Cardiac muscle cell (in vitro differentiated cells and primary cell): ENCODE data around the gene SLC25A34. TPM values are rescaled to one million over a fixed set of nuclear protein-coding genes. Genes with fewer than 3 reads are reported as not detected.

Source experiments
- DNase-seq, 2 donors: peaks; one replicate each; pipeline versions ENCODE4 v3.0.0 to v3.0.0-alpha.2; 2010 to 2017; ENCODE audit warnings: low read depth in 1 of 2, low spot score in 1 of 2
- H3K27ac ChIP-seq: fragments of 200-600 bp; sonication (generic); 2 replicates; pipeline ENCODE4 v1.5.1; 2016
- H3K27me3 ChIP-seq: fragments of 200-600 bp; sonication (generic); 2 replicates; pipeline ENCODE4 v1.6.0; 2016; ENCODE audit warnings: control low read depth
- H3K36me3 ChIP-seq: fragments of 200-600 bp; sonication (generic); 2 replicates; pipeline ENCODE4 v1.5.1; 2016; ENCODE audit warnings: control low read depth
- H3K4me1 ChIP-seq: fragments of 200-600 bp; sonication (generic); 2 replicates; pipeline ENCODE4 v1.8.1; 2017; ENCODE audit warnings: low read depth, mild to moderate bottlenecking, mixed run types
- H3K4me3 ChIP-seq: fragments of 200-600 bp; sonication (generic); 2 replicates; pipeline ENCODE4 v1.5.1; 2016; ENCODE audit warnings: mild to moderate bottlenecking
- H3K9me3 ChIP-seq: fragments of 200-600 bp; sonication (generic); 2 replicates; pipeline ENCODE4 v1.5.1; 2017; ENCODE audit warnings: low read depth, mild to moderate bottlenecking, control low read depth
- polyA plus RNA-seq: library from polyadenylated mRNA; unstranded; fragments of >200 nt; fragmentation: Nextera tagmentation; extraction: Ambion mirVana; gene quantifications from 2 replicates; pipeline ENCODE4 v1.2.1, GENCODE V29; 2016
- total RNA-seq: library from RNA; depleted of rRNA; stranded (reverse); fragments of >200 nt; gene quantifications from 2 replicates; pipeline ENCODE4 v1.2.3, GENCODE V29; 2016
- TF ChIP-seq, protein P1 (sequence below): IDR thresholded peaks from 2 replicates; pipeline ENCODE4 v1.5.1; 2012; ENCODE audit warnings: low read depth, mild to moderate bottlenecking, low read length

SLC25A34 gene
- total and polyA plus RNA-seq, 2 experiments from 2014 or later = 1.8 to 6.9 TPM

DNA sequence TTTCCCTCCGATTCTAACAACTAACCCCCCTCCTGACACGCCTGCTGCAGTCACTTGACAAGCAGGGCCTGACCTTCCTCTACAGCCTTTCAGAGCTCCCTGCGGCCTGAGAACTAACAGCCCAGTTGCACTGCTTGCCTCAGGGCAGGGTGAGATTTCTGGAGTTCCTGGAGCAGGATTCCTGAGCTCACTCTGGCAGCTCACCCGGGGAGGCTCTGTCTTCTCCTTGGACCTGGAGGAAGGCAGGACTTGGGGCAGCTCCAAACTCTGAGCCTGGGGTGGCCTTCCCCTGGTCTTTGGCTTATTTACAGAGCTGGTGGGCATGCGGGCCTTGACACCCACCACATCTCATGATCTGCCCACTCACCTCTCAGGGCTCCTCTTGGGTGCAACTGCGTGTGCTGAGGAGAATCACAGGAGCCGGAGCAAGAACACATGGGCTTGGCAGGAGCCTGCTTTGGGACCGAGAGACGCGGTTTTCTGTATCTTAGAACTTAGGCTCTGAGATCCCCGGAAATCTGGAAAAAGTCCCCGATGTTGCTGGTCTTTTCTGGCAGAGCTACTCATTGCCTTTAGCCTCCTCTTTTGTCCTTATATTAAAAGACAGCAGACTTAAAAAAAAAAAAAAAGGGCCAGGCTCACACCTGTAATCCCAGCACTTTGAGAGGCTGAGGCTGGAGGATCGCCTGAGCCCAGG, 13.1 kb upstream of the SLC25A34 start:
- TF ChIP-seq, protein P1, sequence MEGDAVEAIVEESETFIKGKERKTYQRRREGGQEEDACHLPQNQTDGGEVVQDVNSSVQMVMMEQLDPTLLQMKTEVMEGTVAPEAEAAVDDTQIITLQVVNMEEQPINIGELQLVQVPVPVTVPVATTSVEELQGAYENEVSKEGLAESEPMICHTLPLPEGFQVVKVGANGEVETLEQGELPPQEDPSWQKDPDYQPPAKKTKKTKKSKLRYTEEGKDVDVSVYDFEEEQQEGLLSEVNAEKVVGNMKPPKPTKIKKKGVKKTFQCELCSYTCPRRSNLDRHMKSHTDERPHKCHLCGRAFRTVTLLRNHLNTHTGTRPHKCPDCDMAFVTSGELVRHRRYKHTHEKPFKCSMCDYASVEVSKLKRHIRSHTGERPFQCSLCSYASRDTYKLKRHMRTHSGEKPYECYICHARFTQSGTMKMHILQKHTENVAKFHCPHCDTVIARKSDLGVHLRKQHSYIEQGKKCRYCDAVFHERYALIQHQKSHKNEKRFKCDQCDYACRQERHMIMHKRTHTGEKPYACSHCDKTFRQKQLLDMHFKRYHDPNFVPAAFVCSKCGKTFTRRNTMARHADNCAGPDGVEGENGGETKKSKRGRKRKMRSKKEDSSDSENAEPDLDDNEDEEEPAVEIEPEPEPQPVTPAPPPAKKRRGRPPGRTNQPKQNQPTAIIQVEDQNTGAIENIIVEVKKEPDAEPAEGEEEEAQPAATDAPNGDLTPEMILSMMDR = no peak
- Histone ChIP-seq H3K4me1 (peaks cover under 1% of the 10 kb centered on the region), H3K36me3 (peaks cover 50% of the 10 kb centered on the region)

DNA sequence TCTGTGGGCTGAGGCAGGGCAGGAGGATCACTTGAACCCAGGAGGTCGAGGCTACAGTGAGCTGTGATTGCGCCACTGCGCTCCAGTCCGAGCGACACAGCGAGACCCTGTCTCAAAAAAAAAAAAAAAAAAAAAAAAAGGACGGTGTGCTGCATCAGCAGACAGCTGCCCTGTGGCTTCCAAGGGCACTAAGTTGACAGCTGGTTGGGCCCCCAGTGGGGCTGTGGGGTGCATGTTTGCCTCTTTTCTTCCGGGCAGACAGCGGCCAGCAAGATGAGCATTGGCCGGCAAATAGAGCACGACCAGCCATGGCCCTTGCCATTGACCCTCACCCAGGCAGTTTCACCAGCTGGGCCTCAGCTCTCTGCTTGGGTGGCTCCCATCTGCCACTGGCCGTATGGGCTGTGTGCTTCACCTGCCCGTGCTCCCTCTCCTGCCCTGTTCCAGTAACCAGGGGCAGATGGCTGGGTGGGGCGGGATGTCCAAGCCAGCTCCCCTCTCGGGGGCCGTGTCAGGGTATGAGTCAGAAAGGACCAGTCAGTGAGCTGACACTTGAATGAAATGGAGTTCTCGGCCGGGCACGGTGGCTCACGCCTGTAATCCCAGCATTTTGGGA, 12.3 kb upstream of the SLC25A34 start:
- Histone ChIP-seq H3K4me3 (no peak overlapping the region), H3K27ac (no peak overlapping the region), H3K4me1 (no peaks in the 10 kb centered on the region), H3K27me3 (no peaks in the 10 kb centered on the region), H3K36me3 (peaks cover 56% of the 10 kb centered on the region), H3K9me3 (no peaks in the 10 kb centered on the region)
- DNase-seq = no peak
- TF ChIP-seq, protein P1 = no peak

More for the DNA sequence above, 13.1 kb upstream of the SLC25A34 start:
- no peak for DNase-seq
- Histone ChIP-seq H3K27ac (no peak overlapping the region), H3K4me3 (no peak overlapping the region), H3K27me3 (no peaks in the 10 kb centered on the region), H3K9me3 (no peaks in the 10 kb centered on the region)

DNA sequence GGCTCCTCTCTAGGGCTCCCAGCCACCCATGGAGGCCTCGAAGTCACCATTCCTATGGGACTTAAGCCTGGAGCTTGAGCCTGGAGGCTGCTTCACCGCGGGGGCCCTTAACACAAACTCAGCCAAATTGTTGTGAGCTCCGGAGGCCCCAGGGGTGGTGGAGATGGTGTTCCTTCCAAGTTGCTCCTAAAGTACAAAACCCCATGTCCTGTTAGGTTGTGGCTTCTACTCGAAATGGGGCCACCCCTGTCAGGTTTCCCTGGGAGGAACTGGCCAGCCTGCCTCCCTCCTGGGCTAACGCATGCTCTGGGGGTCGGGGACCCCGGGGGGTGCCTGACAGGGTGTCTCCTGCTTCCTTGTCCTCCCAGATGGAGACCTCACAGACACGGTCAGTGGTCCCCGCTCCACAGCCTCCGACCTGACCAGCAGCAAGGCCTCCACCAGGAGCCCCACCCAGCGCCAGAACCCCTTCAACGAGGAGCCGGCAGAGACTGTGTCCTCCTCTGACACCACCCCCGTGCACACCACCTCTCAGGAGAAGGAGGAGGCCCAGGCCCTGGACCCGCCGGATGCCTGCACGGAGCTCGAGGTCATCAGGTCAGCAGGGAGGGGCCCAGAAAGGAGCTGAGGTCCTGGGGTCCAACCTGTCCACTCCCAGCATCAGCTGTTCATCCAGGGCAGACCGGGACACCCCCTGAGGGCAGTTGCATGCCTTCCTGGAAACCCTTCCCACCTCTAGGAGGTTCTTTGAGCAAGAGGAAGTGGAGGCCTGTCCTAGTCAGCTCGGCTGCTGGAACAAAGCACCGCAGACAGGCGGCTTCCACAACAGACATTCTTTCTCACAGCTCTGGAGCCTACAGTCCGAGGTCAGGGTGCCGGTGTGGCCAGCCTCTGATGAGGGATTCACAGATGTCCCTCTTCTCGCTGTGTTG, 10.8 kb upstream of the SLC25A34 start:
- no peak for DNase-seq
- Histone ChIP-seq H3K27ac (no peak overlapping the region), H3K4me1 (no peaks in the 10 kb centered on the region), H3K9me3 (no peaks in the 10 kb centered on the region), H3K36me3 (peaks cover 61% of the 10 kb centered on the region), H3K27me3 (no peaks in the 10 kb centered on the region), H3K4me3 (no peak overlapping the region)
- TF ChIP-seq, protein P1 = no peak

DNA sequence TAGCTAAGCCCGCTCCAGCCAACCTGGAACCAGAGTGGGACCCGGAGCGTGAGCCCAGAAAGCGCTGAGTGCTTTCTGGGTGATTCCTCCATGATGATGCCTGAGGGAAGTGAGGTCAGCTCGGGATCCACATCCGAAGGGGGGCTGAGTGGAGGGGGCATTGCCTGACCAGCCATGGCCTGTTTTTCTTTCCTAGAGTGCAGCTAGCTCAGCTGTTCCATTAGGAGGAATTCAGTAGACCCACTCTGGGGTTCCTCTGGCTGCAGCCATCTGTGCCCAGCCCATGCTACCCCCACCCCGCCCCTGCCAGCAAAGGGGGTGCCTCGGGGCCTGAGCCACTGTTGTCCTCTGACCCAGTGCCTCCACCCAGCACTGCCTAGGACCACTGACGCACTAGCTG, 9.6 kb upstream of the SLC25A34 start:
- Histone ChIP-seq H3K4me3 (no peak overlapping the region), H3K4me1 (no peaks in the 10 kb centered on the region), H3K27ac (no peak overlapping the region), H3K27me3 (no peaks in the 10 kb centered on the region), H3K36me3 (peaks cover 61% of the 10 kb centered on the region), H3K9me3 (no peaks in the 10 kb centered on the region)
- TF ChIP-seq, protein P1 = no peak
- no peak for DNase-seq

DNA sequence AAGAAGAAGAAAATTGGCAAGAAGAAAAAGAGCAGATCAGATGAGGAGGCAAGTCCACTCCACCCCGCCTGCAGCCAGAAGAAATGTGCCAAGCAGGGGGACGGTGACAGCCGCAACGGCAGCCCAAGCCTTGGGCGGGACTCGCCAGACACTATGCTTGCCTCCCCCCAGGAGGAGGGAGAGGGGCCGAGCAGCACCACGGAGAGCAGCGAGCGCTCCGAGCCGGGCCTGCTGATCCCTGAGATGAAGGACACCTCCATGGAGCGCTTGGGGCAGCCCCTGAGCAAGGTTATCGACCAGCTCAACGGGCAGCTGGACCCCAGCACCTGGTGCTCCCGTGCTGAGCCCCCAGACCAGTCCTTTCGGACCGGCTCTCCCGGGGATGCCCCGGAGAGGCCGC, 9.0 kb upstream of the SLC25A34 start:
- no peak overlapping the region for H3K27ac ChIP-seq
- DNase-seq = no peak
- TF ChIP-seq, protein P1 = no peak
- no peaks in the 10 kb centered on the region for H3K9me3 ChIP-seq
- H3K4me3 ChIP-seq = no peak overlapping the region
- no peaks in the 10 kb centered on the region for H3K4me1 ChIP-seq
- H3K36me3 ChIP-seq = peaks cover 60% of the 10 kb centered on the region
- no peaks in the 10 kb centered on the region for H3K27me3 ChIP-seq
